ENCODE results near the gene ATP2A1. TPM values are rescaled to one million over a fixed set of nuclear protein-coding genes. Genes with fewer than 3 reads are reported as not detected.
A peak's percentile ranks its signal among the peaks of the same experiment; 100 is the strongest.

Gene ATP2A1
- total and polyA plus RNA-seq, 2 experiments from 2014 or later, result 0.09 to 0.11 TPM

DNA sequence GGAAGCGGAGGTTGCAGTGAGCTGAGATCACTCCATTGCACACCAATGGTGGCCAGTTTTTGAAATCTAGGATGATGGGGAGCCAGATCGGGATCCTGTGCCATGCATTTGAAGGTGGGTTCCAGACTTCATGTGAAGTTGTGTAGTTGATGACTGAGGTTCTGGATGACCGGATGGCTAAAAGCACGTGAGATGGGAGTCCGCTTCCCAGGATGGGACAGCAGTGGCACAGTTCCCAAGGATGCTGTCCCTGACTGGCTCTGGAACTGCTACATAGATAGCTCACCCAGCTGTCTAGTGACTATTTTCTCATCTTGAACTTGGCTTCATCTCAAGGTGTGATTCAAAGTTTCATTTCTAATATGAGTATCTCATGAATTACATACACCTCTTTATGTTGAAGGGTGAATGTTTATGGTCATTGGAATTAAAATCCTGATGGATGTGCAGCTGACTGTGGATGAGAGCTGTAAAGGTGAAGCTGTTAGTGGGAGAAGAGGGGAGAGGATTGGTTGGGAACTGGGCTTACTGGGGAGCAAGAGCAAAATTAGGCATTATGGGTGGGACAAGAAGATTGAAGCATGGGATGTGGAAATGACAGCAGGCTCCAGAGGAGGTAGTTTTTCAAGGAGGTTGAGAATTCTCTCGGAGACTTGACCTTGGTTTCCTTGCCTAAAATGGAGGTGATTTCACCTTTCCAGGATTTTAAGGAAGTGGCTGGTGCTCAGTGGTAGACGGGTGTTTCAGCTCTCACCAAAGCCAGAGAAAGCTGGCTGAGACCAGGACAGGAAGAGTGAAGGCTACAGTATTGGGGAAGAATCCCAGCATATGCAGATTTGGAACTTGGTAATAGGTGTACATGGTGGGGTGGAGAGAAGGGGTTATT, 40.4 kb upstream of the ATP2A1 start:
- no peak overlapping the region for H3K4me2 ChIP-seq (ENCODE audit: unreplicated experiment)
- H4K20me1 ChIP-seq (ENCODE audit: insufficient read depth), result no peaks in the 10 kb centered on the region
- H3K4me3 ChIP-seq, result no peak overlapping the region
- no peak for TF ChIP-seq EZH2phosphoT487 (IDR thresholded peaks at IDR 0.05; ENCODE audit: insufficient read depth, low read depth)
- no peak for TF ChIP-seq EZH2 (IDR thresholded peaks at IDR 0.05; ENCODE audit: insufficient read depth, poor library complexity, severe bottlenecking)
- in situ Hi-C loops (cut with MboI), result no loop called here
- no peaks in the 10 kb centered on the region for H3K27me3 ChIP-seq (replicated peaks; ENCODE audit: insufficient read depth)
- H3F3A ChIP-seq (ENCODE audit: insufficient read depth), result peaks cover 36% of the 10 kb centered on the region
- H3K9ac ChIP-seq, result no peak overlapping the region
- H3K9me2 ChIP-seq (ENCODE audit: insufficient read depth), result no peaks in the 10 kb centered on the region
- no peaks in the 10 kb centered on the region for H3K9me3 ChIP-seq (ENCODE audit: low read depth)
- peaks cover 54% of the 10 kb centered on the region for H3K36me3 ChIP-seq (ENCODE audit: low read depth)
- 85 to 90% methylated on average over 7 of the region's 7 CpGs for WGBS, 2 experiments (ENCODE audit: low coverage in 1 of 2, low lambda C conversion rate in 2 of 2, missing lambda C conversion rate in 2 of 2)
- no peak overlapping the region for H3K27ac ChIP-seq
- H2AFZ ChIP-seq, result no peak overlapping the region
- no peaks in the 10 kb centered on the region for H3K4me1 ChIP-seq (ENCODE audit: insufficient read depth)
- H3K79me2 ChIP-seq (ENCODE audit: insufficient read depth), result peaks cover 12% of the 10 kb centered on the region; the same call in 1 of the 2 replicates
- no peak for DNase-seq

DNA sequence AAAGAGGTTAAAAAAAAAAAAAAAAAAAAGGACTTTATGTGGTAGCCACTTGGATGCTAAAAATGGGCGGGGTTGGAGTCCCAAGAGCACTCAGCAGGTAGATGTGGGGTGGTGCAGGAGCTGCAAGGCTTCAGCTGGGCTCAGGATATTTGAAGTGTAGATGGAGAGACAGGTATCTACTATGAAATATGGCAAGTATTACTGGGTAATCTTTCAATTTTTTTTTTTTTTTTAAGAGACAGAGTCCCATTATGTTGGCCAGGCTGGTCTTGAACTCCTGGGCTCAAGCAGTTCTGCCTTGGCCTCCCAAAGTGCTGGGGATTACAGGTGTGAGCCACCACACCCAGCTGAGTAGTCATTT, 39.8 kb upstream of the ATP2A1 start:
- DNase-seq, result no peak
- Histone ChIP-seq H3K9me3 (ENCODE audit: low read depth) (no peaks in the 10 kb centered on the region), H3K4me3 (no peak overlapping the region), H3K4me1 (ENCODE audit: insufficient read depth) (no peaks in the 10 kb centered on the region), H2AFZ (no peak overlapping the region), H3K4me2 (ENCODE audit: unreplicated experiment) (no peak overlapping the region), H3F3A (ENCODE audit: insufficient read depth) (peaks cover 36% of the 10 kb centered on the region), H3K27ac (no peak overlapping the region), H4K20me1 (ENCODE audit: insufficient read depth) (no peaks in the 10 kb centered on the region), H3K36me3 (ENCODE audit: low read depth) (peaks cover 52% of the 10 kb centered on the region; the same call in 1 of the 2 replicates), H3K79me2 (ENCODE audit: insufficient read depth) (peaks cover 11% of the 10 kb centered on the region), H3K9ac (no peak overlapping the region), H3K9me2 (ENCODE audit: insufficient read depth) (no peaks in the 10 kb centered on the region), H3K27me3 (replicated peaks; ENCODE audit: insufficient read depth) (no peaks in the 10 kb centered on the region)
- in situ Hi-C loops (cut with MboI), result no loop called here
- WGBS, 2 experiments (ENCODE audit: low coverage in 1 of 2, low lambda C conversion rate in 2 of 2, missing lambda C conversion rate in 2 of 2), result 87 to 100% methylated on average over 1 of the region's 1 CpG
- TF ChIP-seq EZH2phosphoT487 (IDR thresholded peaks at IDR 0.05; ENCODE audit: insufficient read depth, low read depth) (no peak), EZH2 (IDR thresholded peaks at IDR 0.05; ENCODE audit: insufficient read depth, poor library complexity, severe bottlenecking) (no peak)

- Histone ChIP-seq H3K36me3 (ENCODE audit: low read depth) (peaks cover 46% of the 10 kb centered on the region; the same call in 1 of the 2 replicates), H3K4me1 (ENCODE audit: insufficient read depth) (no peaks in the 10 kb centered on the region), H3F3A (ENCODE audit: insufficient read depth) (peaks cover 36% of the 10 kb centered on the region), H3K27ac (peak overlapping the region; percentile 2; the same call in 1 of the 2 replicates), H3K79me2 (ENCODE audit: insufficient read depth) (peaks cover 10% of the 10 kb centered on the region), H3K9ac (no peak overlapping the region), H2AFZ (no peak overlapping the region), H3K4me2 (ENCODE audit: unreplicated experiment) (no peak overlapping the region), H3K9me2 (ENCODE audit: insufficient read depth) (no peaks in the 10 kb centered on the region), H3K4me3 (no peak overlapping the region), H4K20me1 (ENCODE audit: insufficient read depth) (no peaks in the 10 kb centered on the region), H3K27me3 (replicated peaks; ENCODE audit: insufficient read depth) (no peaks in the 10 kb centered on the region), H3K9me3 (ENCODE audit: low read depth) (no peaks in the 10 kb centered on the region)
- no peak for DNase-seq
- TF ChIP-seq EZH2 (IDR thresholded peaks at IDR 0.05; ENCODE audit: insufficient read depth, poor library complexity, severe bottlenecking), result no peak
- no peak for TF ChIP-seq EZH2phosphoT487 (IDR thresholded peaks at IDR 0.05; ENCODE audit: insufficient read depth, low read depth)
- in situ Hi-C loops (cut with MboI), result no loop called here
- 95% methylated on average over 13 to 14 of the region's 14 CpGs for WGBS, 2 experiments (ENCODE audit: low coverage in 1 of 2, low lambda C conversion rate in 2 of 2, missing lambda C conversion rate in 2 of 2)
These were observed 39.2 kb upstream of the ATP2A1 start for GRCh38 chr16:28839004-28839639.

DNA sequence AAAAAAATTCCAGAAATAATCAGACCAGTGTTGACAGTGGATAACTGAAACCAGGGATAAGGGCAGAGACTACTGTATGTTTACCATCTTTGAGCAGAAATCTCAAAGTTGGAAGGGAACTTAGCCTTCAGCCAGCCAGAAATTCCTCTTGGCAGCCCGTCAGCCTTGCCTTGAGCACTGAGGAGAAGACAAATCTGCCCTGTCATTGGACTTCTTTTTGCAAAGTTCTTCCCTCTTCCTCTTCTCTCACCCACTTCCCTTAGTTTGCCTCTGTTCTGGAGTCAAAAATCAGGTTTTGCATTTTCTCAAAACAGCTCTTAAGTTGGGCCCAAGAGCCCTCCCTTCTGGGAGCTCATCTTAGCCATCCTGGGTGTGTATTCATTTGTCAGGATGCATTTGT, 38.4 kb upstream of the ATP2A1 start:
- TF ChIP-seq EZH2 (IDR thresholded peaks at IDR 0.05; ENCODE audit: insufficient read depth, poor library complexity, severe bottlenecking) (no peak), EZH2phosphoT487 (IDR thresholded peaks at IDR 0.05; ENCODE audit: insufficient read depth, low read depth) (no peak)
- no peaks in the 10 kb centered on the region for H3K9me2 ChIP-seq (ENCODE audit: insufficient read depth)
- H3K27ac ChIP-seq, result no peak overlapping the region
- no peaks in the 10 kb centered on the region for H3K9me3 ChIP-seq (ENCODE audit: low read depth)
- H3K79me2 ChIP-seq (ENCODE audit: insufficient read depth), result peaks cover 18% of the 10 kb centered on the region
- no peaks in the 10 kb centered on the region for H4K20me1 ChIP-seq (ENCODE audit: insufficient read depth)
- H2AFZ ChIP-seq, result no peak overlapping the region
- H3K4me2 ChIP-seq (ENCODE audit: unreplicated experiment), result no peak overlapping the region
- WGBS, 2 experiments (ENCODE audit: low coverage in 1 of 2, low lambda C conversion rate in 2 of 2, missing lambda C conversion rate in 2 of 2), result 5 to 6% methylated on average over 1 of the region's 1 CpG
- H3K36me3 ChIP-seq (ENCODE audit: low read depth), result peaks cover 50% of the 10 kb centered on the region; the same call in 1 of the 2 replicates
- H3K9ac ChIP-seq, result no peak overlapping the region
- DNase-seq, result no peak
- peaks cover 36% of the 10 kb centered on the region for H3F3A ChIP-seq (ENCODE audit: insufficient read depth)
- in situ Hi-C loops (cut with MboI), result no loop called here
- no peak overlapping the region for H3K4me3 ChIP-seq
- no peaks in the 10 kb centered on the region for H3K27me3 ChIP-seq (replicated peaks; ENCODE audit: insufficient read depth)
- H3K4me1 ChIP-seq (ENCODE audit: insufficient read depth), result peaks cover 3% of the 10 kb centered on the region; the same call in 1 of the 2 replicates

Measured in GM23248 (cell line).